Measurements from ENCODE around the gene FAR2.

FAR2 gene

DNA sequence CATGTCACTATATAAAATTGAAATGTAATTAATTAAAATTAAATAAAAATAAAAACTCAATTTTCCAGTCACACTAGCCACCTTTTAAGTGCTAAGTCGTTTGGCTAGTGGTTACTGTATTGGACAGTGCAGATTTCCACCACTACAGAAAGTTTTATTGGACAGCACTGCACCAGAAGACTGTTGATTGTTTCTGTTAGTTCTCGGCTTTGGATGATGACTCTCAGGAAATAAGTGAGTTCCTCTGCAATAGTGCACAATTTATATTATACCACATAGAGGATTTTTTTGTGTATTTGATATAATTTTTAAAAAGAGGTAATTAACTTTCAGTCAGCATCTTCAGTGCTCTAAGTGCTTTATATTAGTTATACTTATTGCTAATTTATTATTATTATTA is 52.7 kb downstream of the FAR2 start:
- H3K9me3 ChIP-seq (ENCODE audit: insufficient read depth, low read depth, low read length), result no peaks in the 10 kb centered on the region
- WGBS (ENCODE audit: extremely low coverage, insufficient coverage, insufficient read length), result no CpG with 5 or more reads among the region's 2 CpGs
- no peak overlapping the region for H3K27ac ChIP-seq (ENCODE audit: low read depth, low read length)
- no peaks in the 10 kb centered on the region for H3K79me2 ChIP-seq (ENCODE audit: control insufficient read depth, insufficient read depth, low read length, poor library complexity)
- no peaks in the 10 kb centered on the region for H3K36me3 ChIP-seq (ENCODE audit: control insufficient read depth in 1 of 2, insufficient read depth in 2 of 2, low read length in 2 of 2)
- no peak overlapping the region for H3K23ac ChIP-seq (ENCODE audit: low read length)
- H2BK5ac ChIP-seq (ENCODE audit: low read depth, low read length, poor library complexity), result no peak overlapping the region
- H3K79me1 ChIP-seq (ENCODE audit: low read length), result no peaks in the 10 kb centered on the region
- no peak overlapping the region for H3K18ac ChIP-seq (ENCODE audit: low read length)
- no peak overlapping the region for H2AK5ac ChIP-seq (ENCODE audit: low read length)
- no peak overlapping the region for H3K4me2 ChIP-seq (ENCODE audit: low read length)
- no peak for DNase-seq
- H4K12ac ChIP-seq (ENCODE audit: low read depth, low read length), result no peak overlapping the region
- no peaks in the 10 kb centered on the region for H3K27me3 ChIP-seq (ENCODE audit: insufficient read depth, low read length)
- H3K9ac ChIP-seq (ENCODE audit: low read length), result no peak overlapping the region
- no peak overlapping the region for H4K91ac ChIP-seq (ENCODE audit: low read depth, low read length)
- H3K4me3 ChIP-seq (ENCODE audit: low read depth, low read length), result no peak overlapping the region
- H4K8ac ChIP-seq (ENCODE audit: low read depth, low read length), result no peak overlapping the region
- no peak overlapping the region for H2BK12ac ChIP-seq (ENCODE audit: low read length)
- H2AFZ ChIP-seq (ENCODE audit: insufficient read depth, low read length, poor library complexity), result no peak overlapping the region
- no peaks in the 10 kb centered on the region for H3K4me1 ChIP-seq (ENCODE audit: control insufficient read depth in 1 of 2, insufficient read depth in 2 of 2, low read length in 2 of 2)
- H3K4ac ChIP-seq (ENCODE audit: low read depth, low read length), result no peak overlapping the region
- no peak overlapping the region for H3K14ac ChIP-seq (ENCODE audit: low read length)
- H2BK120ac ChIP-seq (ENCODE audit: insufficient read depth, low read length, poor library complexity), result no peak overlapping the region

- H4K8ac ChIP-seq (ENCODE audit: low read depth, low read length), result no peak overlapping the region
- H3K79me1 ChIP-seq (ENCODE audit: low read length), result no peaks in the 10 kb centered on the region
- DNase-seq, result no peak
- no peak overlapping the region for H3K23ac ChIP-seq (ENCODE audit: low read length)
- H3K36me3 ChIP-seq (ENCODE audit: control insufficient read depth in 1 of 2, insufficient read depth in 2 of 2, low read length in 2 of 2), result no peaks in the 10 kb centered on the region
- H3K4ac ChIP-seq (ENCODE audit: low read depth, low read length), result no peak overlapping the region
- H4K91ac ChIP-seq (ENCODE audit: low read depth, low read length), result no peak overlapping the region
- H4K12ac ChIP-seq (ENCODE audit: low read depth, low read length), result no peak overlapping the region
- no peaks in the 10 kb centered on the region for H3K27me3 ChIP-seq (ENCODE audit: insufficient read depth, low read length)
- H2AFZ ChIP-seq (ENCODE audit: insufficient read depth, low read length, poor library complexity), result no peak overlapping the region
- H3K4me1 ChIP-seq (ENCODE audit: control insufficient read depth in 1 of 2, insufficient read depth in 2 of 2, low read length in 2 of 2), result peaks cover 0 to 4% of the 10 kb centered on the region in 2 experiments
- H2BK120ac ChIP-seq (ENCODE audit: insufficient read depth, low read length, poor library complexity), result no peak overlapping the region
- H3K14ac ChIP-seq (ENCODE audit: low read length), result no peak overlapping the region
- no peak overlapping the region for H2BK5ac ChIP-seq (ENCODE audit: low read depth, low read length, poor library complexity)
- no peak overlapping the region for H2AK5ac ChIP-seq (ENCODE audit: low read length)
- H2BK12ac ChIP-seq (ENCODE audit: low read length), result no peak overlapping the region
- WGBS (ENCODE audit: extremely low coverage, insufficient coverage, insufficient read length), result no CpG with 5 or more reads among the region's 6 CpGs
- H3K79me2 ChIP-seq (ENCODE audit: control insufficient read depth, insufficient read depth, low read length, poor library complexity), result no peaks in the 10 kb centered on the region
- H3K18ac ChIP-seq (ENCODE audit: low read length), result no peak overlapping the region
- H3K4me2 ChIP-seq (ENCODE audit: low read length), result no peak overlapping the region
- no peak overlapping the region for H3K9ac ChIP-seq (ENCODE audit: low read length)
- H3K27ac ChIP-seq (ENCODE audit: low read depth, low read length), result no peak overlapping the region
- no peak overlapping the region for H3K4me3 ChIP-seq (ENCODE audit: low read depth, low read length)
- no peaks in the 10 kb centered on the region for H3K9me3 ChIP-seq (ENCODE audit: insufficient read depth, low read depth, low read length)
Measured at GRCh38 chr12:29204521-29204920, 55.4 kb downstream of the FAR2 start.

- H3K4me3 ChIP-seq (ENCODE audit: low read depth, low read length), result no peak overlapping the region
- peaks cover 0 to 4% of the 10 kb centered on the region in 2 experiments for H3K4me1 ChIP-seq (ENCODE audit: control insufficient read depth in 1 of 2, insufficient read depth in 2 of 2, low read length in 2 of 2)
- H3K36me3 ChIP-seq (ENCODE audit: control insufficient read depth in 1 of 2, insufficient read depth in 2 of 2, low read length in 2 of 2), result no peaks in the 10 kb centered on the region
- H3K14ac ChIP-seq (ENCODE audit: low read length), result no peak overlapping the region
- H3K18ac ChIP-seq (ENCODE audit: low read length), result no peak overlapping the region
- no peak overlapping the region for H4K91ac ChIP-seq (ENCODE audit: low read depth, low read length)
- peak in 1 of 2 donors; percentile 26 for DNase-seq
- H3K9me3 ChIP-seq (ENCODE audit: insufficient read depth, low read depth, low read length), result no peaks in the 10 kb centered on the region
- H3K79me2 ChIP-seq (ENCODE audit: control insufficient read depth, insufficient read depth, low read length, poor library complexity), result no peaks in the 10 kb centered on the region
- H2AFZ ChIP-seq (ENCODE audit: insufficient read depth, low read length, poor library complexity), result no peak overlapping the region
- no peak overlapping the region for H3K4me2 ChIP-seq (ENCODE audit: low read length)
- no peak overlapping the region for H3K4ac ChIP-seq (ENCODE audit: low read depth, low read length)
- H2BK12ac ChIP-seq (ENCODE audit: low read length), result no peak overlapping the region
- H2AK5ac ChIP-seq (ENCODE audit: low read length), result no peak overlapping the region
- no peaks in the 10 kb centered on the region for H3K27me3 ChIP-seq (ENCODE audit: insufficient read depth, low read length)
- no peak overlapping the region for H2BK5ac ChIP-seq (ENCODE audit: low read depth, low read length, poor library complexity)
- no peak overlapping the region for H3K27ac ChIP-seq (ENCODE audit: low read depth, low read length)
- no peak overlapping the region for H3K23ac ChIP-seq (ENCODE audit: low read length)
- no peak overlapping the region for H2BK120ac ChIP-seq (ENCODE audit: insufficient read depth, low read length, poor library complexity)
- no peaks in the 10 kb centered on the region for H3K79me1 ChIP-seq (ENCODE audit: low read length)
- H4K12ac ChIP-seq (ENCODE audit: low read depth, low read length), result no peak overlapping the region
- WGBS (ENCODE audit: extremely low coverage, insufficient coverage, insufficient read length), result no CpG with 5 or more reads among the region's 5 CpGs
- H4K8ac ChIP-seq (ENCODE audit: low read depth, low read length), result no peak overlapping the region
- no peak overlapping the region for H3K9ac ChIP-seq (ENCODE audit: low read length)
Measured at GRCh38 chr12:29207120-29207519, 58.0 kb downstream of the FAR2 start.

GRCh38 chr12:29208060-29208459 is 59.0 kb downstream of the FAR2 start:
- Histone ChIP-seq H3K27me3 (ENCODE audit: insufficient read depth, low read length) (no peaks in the 10 kb centered on the region), H3K79me2 (ENCODE audit: control insufficient read depth, insufficient read depth, low read length, poor library complexity) (no peaks in the 10 kb centered on the region), H3K4ac (ENCODE audit: low read depth, low read length) (no peak overlapping the region), H3K79me1 (ENCODE audit: low read length) (no peaks in the 10 kb centered on the region), H4K8ac (ENCODE audit: low read depth, low read length) (no peak overlapping the region), H3K23ac (ENCODE audit: low read length) (no peak overlapping the region), H3K36me3 (ENCODE audit: control insufficient read depth in 1 of 2, insufficient read depth in 2 of 2, low read length in 2 of 2) (no peaks in the 10 kb centered on the region), H3K27ac (ENCODE audit: low read depth, low read length) (no peak overlapping the region), H3K4me1 (ENCODE audit: control insufficient read depth in 1 of 2, insufficient read depth in 2 of 2, low read length in 2 of 2) (peaks cover 0 to 4% of the 10 kb centered on the region in 2 experiments), H3K4me3 (ENCODE audit: low read depth, low read length) (no peak overlapping the region), H3K4me2 (ENCODE audit: low read length) (no peak overlapping the region), H2AFZ (ENCODE audit: insufficient read depth, low read length, poor library complexity) (no peak overlapping the region), H2AK5ac (ENCODE audit: low read length) (no peak overlapping the region), H2BK120ac (ENCODE audit: insufficient read depth, low read length, poor library complexity) (no peak overlapping the region), H3K18ac (ENCODE audit: low read length) (no peak overlapping the region), H3K9me3 (ENCODE audit: insufficient read depth, low read depth, low read length) (no peaks in the 10 kb centered on the region), H3K14ac (ENCODE audit: low read length) (no peak overlapping the region), H2BK5ac (ENCODE audit: low read depth, low read length, poor library complexity) (no peak overlapping the region), H2BK12ac (ENCODE audit: low read length) (no peak overlapping the region), H4K12ac (ENCODE audit: low read depth, low read length) (no peak overlapping the region), H3K9ac (ENCODE audit: low read length) (no peak overlapping the region), H4K91ac (ENCODE audit: low read depth, low read length) (no peak overlapping the region)
- WGBS (ENCODE audit: extremely low coverage, insufficient coverage, insufficient read length), result no CpG with 5 or more reads among the region's 2 CpGs
- DNase-seq, result no peak
